Epithelial cell of proximal tubule (primary cell): ENCODE measurements around the gene JMJD7. TPM values are rescaled to one million over a fixed set of nuclear protein-coding genes. Genes with fewer than 3 reads are reported as not detected.

Experiments
- DNase-seq: peaks from one replicate; pipeline ENCODE4 v3.0.0-alpha.2; 2011; ENCODE audit warnings: low read depth
- H3K4me3 ChIP-seq: 2 replicates; pipeline ENCODE4 v1.5.1; 2011; ENCODE audit warnings: low read depth, mild to moderate bottlenecking, low read length
- CTCF ChIP-seq: conservative IDR thresholded peaks from 2 replicates; pipeline ENCODE4 v1.5.1; 2012; ENCODE audit warnings: low read depth, mild to moderate bottlenecking, low read length
- total RNA-seq: library from RNA; depleted of rRNA; stranded (reverse); fragments of >200 nt; gene quantifications from 2 replicates; pipeline ENCODE4 v1.2.3, GENCODE V29; 2015

Gene JMJD7
- total RNA-seq, 1 donor from 2014 or later = 6.6 TPM

GRCh38 chr15:41792000-41792637 is 35.8 kb upstream of the JMJD7 start:
- no peak overlapping the region for H3K4me3 ChIP-seq
- TF ChIP-seq CTCF = no peak
- no peak for DNase-seq

GRCh38 chr15:41794081-41794480 is 33.8 kb upstream of the JMJD7 start:
- no peak for TF ChIP-seq CTCF
- DNase-seq = no peak
- H3K4me3 ChIP-seq = no peak overlapping the region

- TF ChIP-seq CTCF = no peak
- H3K4me3 ChIP-seq = no peak overlapping the region
- DNase-seq = no peak
Observed at GRCh38 chr15:41795996-41796856, 31.7 kb upstream of the JMJD7 start.

DNA sequence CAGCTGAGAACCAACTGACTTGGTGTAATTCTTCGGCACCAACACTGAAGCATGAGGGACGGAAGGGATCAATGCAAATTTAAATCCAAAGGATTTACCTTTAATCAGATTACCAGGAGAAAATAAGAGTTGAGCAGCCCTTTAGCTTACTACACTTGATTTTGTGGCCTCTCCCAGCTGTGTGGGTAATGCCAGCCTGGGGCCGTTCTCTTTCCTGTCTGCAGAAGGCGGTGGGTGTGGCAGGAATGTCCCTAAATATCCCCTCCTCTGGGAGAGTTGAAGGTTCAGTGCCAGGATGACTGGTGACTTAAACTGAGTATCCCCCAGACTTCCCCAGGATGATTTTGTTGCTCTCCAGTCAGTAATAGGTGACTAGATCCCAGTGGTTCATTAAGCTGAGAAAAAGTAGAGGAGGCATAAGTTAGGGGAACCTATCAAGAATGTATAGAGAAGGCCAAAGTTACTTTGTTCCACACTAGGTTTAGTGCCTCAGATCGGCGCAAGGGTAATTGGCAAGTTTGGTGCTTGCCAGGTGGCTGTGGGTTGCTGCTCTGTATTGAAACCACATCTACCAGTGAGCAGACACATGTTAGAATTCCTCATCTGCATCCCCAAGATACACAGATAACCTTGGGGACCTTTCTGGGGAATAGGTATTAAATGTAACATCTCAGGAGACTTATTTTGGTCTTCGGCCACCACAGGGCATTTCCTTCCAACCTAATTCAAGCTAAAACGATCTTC is 30.5 kb upstream of the JMJD7 start:
- no peak for DNase-seq
- H3K4me3 ChIP-seq = no peak overlapping the region
- no peak for TF ChIP-seq CTCF

DNA sequence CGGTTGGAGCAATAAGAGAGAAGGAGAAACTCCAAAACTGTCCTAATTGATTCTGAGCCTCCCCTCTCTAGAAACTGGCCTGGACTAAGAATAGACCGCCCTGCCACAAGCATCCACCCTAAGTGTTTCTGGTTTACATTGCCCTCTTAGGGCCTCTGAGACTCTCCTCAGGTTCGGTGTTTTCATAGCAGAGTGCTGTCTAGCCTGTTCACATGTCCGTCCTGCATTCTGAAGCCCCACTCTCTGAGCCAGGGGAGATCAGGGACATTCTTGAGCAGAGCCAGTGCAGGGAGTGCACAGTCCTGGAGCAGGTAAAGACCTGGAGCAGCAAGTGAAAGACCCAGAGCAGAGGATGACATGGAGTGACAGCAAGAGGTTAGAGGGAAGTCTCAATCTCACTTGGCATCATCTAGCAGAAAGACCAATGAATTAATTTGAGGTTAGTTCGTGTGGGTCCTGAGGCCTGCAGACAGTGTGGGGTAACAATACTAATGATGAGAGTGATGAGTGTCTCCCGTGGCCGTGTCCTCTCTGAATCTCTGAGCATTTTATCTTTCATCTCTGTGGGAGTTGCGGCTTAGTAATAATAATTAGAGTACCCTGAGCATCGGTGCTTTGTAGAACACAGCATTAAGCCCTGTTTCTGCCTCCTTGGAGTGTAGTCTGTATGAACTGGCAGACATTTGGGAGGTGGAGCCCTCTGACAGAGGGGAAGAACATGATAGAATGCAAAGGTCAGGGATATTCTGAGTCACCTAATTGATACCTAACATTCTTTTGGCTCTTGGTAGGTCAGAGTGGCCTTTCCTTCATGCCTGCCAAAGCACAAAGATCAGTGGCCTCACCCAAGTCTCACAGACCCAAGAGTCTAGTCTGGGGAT is 29.0 kb upstream of the JMJD7 start:
- no peak for DNase-seq
- TF ChIP-seq CTCF = no peak
- H3K4me3 ChIP-seq = no peak overlapping the region

DNA sequence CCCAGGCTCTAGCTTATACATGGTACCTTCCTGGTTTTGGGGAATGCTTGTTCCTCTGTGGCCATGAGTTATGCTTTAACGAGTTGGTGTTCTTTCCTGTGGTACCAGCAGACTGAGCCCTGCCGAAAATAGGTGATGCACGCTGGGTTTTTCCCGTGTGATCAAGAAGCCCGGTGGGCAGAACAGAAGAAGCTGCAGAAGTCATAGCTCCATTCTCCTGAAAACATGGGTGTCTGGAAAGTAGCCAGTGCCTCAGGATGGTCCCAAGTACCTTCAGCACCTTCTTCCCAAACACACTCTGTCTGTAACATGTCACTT is 28.4 kb upstream of the JMJD7 start:
- no peak for TF ChIP-seq CTCF
- no peak for DNase-seq
- no peak overlapping the region for H3K4me3 ChIP-seq
